Suppressor macrophage treated with lipopolysaccharide for 1 hour (primary cell): ENCODE data around the gene NR2F6.

Source experiments
- DNase-seq, 3 donors: peaks; one replicate each; pipeline ENCODE4 v3.0.0-alpha.2; 2020 to 2022

The NR2F6 gene

GRCh38 chr19:17237747-17238706 lies 7.7 kb downstream of the NR2F6 start:
- DNase-seq, result no peak

DNA sequence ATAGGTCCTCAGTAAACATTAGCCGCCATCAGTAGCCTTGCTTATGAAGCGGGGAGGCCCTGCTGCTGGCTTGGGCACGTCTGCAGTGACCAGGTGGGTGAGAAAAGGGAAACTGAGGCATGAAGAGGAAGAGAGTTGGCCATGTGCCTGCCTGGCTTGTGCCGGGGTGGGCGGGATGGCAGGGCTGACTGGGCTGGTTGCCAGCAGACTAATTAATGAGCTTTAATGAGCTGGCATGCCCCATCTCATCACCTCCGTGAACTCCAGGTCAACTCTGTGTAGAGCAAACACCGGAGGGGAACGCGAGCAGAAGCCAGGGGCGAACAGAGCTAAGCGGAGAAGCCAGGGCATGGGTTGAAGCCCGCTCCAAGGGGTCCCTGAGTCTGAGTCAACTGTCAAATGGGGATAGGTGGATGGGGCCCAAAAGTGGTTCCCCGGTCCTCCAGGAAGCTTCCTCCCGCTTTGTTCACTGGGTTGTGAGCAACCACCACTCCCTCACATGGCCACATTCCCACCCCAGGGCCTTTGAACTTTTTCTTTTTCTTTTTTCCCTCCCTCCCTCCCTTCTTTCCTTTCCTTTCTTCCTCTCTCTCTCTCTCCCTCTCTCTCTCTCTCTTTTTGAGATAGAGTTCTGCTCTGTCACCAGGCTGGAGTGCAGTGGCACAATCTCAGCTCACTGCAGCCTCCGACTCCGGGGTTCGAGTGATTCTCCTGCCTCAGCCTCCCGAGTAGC lies 8.7 kb downstream of the NR2F6 start:
- no peak for DNase-seq

GRCh38 chr19:17235971-17236777 lies 9.5 kb downstream of the NR2F6 start:
- DNase-seq, result no peak

DNA sequence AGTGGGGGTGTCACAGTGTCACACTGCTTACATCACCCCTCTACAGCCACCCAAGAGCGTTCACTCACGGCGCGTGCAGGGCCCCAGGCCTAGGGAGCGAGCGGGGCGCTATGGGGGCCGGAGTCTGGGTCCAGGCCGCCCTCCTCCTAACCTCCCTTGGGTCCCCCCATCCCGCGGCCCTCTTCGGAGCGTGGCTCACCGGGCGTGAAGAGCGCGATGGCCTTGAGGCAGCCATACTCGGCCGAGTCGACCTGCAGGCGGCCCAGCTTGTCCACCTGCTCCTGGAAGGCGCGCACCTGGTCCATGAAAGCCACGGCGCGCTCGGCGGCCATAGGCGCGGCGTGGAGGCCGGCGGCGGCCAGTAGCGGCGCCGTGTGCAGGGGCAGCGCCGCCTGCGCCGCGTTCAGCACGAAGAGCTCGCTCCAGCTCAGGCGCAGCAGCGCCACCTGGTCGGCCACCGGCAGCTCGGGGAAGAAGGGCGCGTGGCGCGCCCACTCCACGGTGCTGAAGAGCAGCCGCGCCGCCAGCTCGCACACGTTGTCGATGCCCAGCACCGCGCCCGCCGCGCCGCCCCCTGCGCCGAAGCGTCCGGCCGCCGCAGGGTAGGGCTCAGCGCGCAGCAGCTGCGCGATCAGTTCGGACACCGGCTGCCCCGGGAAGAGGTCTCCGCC lies 10.3 kb downstream of the NR2F6 start:
- peak; percentile 67 to 88 (median 74) for DNase-seq

DNA sequence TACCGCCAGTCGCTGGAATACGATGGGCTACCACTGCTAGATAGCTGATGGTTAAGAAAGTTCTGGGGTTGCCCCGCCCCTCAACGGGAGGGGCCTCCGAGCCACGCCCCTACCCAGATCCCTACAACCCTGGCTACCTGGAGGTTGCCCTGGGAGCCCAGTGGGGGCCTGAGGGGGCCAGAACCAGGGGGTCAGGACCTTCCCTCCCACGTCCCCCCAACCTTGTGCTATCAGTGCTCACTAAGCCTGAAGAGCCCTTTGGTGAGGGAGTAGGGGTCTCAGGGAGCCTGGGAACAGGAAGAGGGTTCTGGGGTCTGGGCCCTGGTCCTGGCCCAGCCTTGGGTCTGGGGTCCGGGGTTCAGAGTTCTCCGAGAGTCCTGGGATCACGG lies 10.8 kb downstream of the NR2F6 start:
- peak in 2 of 3 donors; percentile 59 to 74 for DNase-seq

DNA sequence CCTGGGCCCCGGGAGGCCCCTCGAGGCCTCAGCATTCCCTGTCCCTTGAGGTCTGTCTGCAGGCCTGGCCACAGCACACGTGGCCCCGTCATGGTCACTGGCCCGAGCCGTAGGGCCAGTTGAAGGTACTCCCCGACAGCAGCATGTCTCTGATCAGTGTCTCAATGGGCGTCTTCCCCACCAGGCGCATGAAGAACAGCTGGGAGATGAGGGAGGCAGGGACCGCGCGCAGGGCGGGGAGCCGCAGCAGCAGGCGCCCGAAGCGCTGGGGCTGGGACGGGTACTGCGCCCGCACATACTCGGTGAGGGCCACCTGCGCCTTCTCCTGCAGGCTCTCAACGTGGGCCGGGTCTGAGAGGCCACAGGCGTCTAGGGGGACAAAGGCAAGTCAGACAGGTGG lies 13.5 kb downstream of the NR2F6 start:
- no peak for DNase-seq

DNA sequence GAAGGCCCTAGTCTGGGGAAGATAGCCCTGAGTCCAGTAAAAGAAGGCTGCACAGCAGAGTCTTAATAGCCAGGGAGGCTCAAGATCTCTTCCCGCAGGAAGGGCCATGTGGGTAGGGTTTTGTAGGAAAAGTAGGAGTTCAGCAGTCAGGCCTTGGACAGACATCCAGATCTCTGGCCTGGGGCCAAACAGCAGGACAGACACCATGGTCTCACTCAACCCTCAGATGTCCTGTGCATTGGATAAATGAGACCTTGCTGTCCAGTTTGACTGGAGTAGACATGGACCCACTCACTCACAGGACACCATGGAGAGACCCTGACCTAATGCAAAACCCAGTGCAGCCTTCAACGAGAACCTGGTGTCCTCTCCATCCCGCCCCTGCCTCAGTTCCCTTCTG lies 15.8 kb downstream of the NR2F6 start:
- no peak for DNase-seq

GRCh38 chr19:17227798-17228367 lies 17.8 kb downstream of the NR2F6 start:
- no peak for DNase-seq

DNA sequence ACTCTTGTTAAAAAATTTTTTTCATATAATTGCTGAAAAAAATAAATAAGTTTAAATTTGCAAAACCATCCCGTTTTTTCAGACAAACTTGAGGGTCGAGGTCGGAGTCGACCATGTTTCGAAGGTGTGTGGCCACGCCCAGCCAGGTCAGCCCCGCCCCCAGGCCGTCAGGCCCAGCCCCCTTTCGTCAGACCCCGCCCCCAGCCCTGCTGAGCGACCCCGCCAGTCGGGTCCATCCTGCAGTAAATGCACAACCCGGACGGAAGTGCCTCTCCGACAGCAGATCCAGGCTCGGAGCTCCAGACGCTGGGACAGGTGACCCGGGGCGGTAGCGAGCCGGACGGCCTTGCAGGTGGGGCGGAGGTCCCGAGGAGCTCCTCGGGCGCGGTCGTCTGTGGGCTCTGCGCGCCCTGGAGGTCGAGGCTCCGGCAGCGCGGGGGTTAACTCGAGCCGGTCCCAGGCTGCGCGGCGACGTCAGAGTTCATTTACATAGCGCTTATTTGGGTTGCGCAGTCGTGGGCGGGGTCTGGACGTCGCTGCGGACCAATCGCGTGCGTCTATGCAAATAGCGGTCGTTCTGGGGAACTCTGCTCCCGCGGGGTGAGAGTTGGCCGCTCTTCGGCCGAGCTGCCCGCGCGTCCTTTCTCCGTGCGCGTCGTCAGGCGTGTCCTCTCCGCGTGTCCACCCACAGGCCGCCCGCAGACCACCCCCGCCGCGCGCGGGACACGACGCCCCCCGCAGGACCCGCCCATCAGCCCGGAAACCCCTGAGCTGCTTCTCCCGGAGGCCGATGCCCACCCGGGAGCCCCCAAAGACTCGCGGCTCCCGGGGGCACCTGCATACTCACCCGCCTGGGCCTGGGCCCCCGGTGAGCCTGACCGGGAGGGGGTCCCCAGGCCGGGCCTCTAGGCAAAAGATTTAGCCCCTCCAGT lies 19.5 kb downstream of the NR2F6 start, which contains the start of gene OCEL1:
TSS of gene OCEL1 (plus strand) at position 225 of the 932 bp plus-strand sequence. CDS start at position 247, 22 bp downstream.
- DNase-seq, result peak; percentile 100

DNA sequence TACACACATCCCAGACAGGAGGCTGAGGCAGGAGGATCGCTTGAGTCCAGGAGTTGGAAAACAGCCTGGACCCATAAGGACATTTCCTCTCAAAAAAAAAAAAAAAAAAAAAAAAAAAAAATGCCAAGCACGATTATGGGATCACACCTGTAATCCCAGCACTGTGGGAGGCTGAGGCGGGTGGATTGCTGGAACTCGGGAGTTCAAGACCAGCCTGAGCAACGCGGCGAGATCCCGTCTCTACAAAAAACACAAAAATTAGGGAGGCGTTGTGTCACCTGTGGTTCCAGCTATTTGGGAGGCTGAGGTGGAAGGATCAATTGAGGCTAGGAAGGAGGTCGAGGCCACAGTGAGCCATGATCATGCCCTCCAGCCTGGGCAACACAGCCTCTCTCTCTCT lies 20.7 kb downstream of the NR2F6 start:
- DNase-seq, result no peak

GRCh38 chr19:17220207-17220758 lies 25.4 kb downstream of the NR2F6 start:
- peak; percentile 69 to 73 (median 70) for DNase-seq

- DNase-seq, result no peak
These were observed 26.4 kb downstream of the NR2F6 start for GRCh38 chr19:17219286-17219685.

GRCh38 chr19:17216058-17216670 lies 29.6 kb downstream of the NR2F6 start:
- no peak for DNase-seq

DNA sequence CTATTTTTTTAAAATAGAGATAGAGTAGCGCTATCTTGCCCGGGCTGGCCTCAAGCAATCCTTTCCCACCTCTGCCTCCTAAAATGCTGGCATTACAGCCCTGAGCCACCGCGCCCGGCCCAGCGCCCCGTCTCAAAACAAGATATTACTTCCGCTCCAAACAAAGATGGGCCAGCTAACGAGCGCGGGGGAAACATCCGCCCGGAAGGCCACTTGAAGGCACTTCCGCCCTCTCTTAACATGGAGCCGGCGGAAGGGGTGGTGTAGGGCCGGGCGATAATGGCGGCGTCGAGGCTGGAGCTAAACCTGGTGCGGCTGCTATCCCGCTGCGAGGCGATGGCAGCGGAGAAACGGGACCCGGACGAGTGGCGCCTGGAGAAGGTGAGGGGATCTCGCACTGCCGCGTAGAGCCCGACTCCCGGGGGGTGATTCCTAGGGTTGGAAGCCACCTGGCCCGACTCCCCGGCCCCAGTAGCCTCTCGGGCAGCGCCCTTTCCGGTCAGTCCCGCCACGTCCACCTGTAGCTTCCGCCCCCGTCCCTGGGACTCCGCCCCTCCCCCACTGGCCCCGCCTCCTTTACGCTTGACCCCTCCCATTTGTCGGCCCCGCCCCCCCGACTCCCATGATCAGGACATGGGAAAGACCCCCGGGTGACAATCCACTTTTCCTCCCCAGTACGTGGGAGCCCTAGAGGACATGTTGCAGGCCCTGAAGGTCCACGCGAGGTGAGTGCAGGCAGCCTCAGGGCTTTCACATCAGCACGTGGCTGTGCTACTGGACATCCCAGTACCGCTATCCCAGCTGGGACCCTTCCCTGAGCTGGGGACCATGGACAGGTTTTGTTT lies 30.4 kb downstream of the NR2F6 start, which contains the start of gene USE1:
TSS of gene USE1 (plus strand) at position 231 of the 845 bp plus-strand sequence. CDS start at position 280, 49 bp downstream.
- peak; percentile 92 to 94 (median 93) for DNase-seq

GRCh38 chr19:17214508-17215126 lies 31.1 kb downstream of the NR2F6 start:
- no peak for DNase-seq

DNA sequence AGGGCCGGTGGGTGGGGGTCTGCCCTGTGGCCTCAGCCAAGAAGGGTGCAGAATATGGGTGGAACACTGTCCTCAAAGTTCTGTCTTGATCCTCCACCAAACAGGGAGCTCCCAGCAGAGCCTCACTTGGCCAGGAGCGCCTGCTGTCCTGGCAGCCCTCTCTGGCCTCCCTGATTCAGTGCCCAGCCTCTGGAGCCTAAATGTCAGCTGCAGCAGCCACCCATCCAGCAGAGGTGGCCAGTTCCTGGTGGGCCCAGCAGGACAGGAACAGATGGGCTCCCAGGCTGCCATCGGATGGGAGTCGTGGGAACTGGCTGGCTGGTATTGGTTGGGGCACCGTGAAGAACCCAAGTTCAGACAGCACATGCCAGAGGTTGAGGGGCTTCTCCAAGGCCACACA lies 32.4 kb downstream of the NR2F6 start:
- DNase-seq, result no peak

- DNase-seq, result no peak
These were observed 33.9 kb downstream of the NR2F6 start for GRCh38 chr19:17211547-17212446.
